ENCODE data around the gene CLNK. TPM values are rescaled to one million over a fixed set of nuclear protein-coding genes. Genes with fewer than 3 reads are reported as not detected.

CLNK gene
- total and polyA plus RNA-seq, 2 of the 8 experiments (the other 6 are each of a cell fraction or from before 2014, with no cell fraction given): not detected

- H2BK12ac ChIP-seq (ENCODE audit: low read depth, low read length): no peak overlapping the region
- no peaks in the 10 kb centered on the region for H3K79me1 ChIP-seq (ENCODE audit: low read depth, low read length)
- FAIRE-seq (no peak), DNase-seq (ENCODE audit: low read depth in 1 of 2, low spot score in 2 of 2) (no peak)
- H3K27ac ChIP-seq (ENCODE audit: low read depth, low read length): no peak overlapping the region
- H2BK120ac ChIP-seq (replicated peaks; ENCODE audit: low read depth, low read length): no peak overlapping the region
- H3K18ac ChIP-seq (ENCODE audit: extremely low read depth, low read length): no peak overlapping the region
- no peak overlapping the region for H2BK15ac ChIP-seq (ENCODE audit: low read length)
- peaks cover 11% of the 10 kb centered on the region for H3K23me2 ChIP-seq (ENCODE audit: low read depth, low read length)
- peaks cover 6 to 13% of the 10 kb centered on the region in 2 experiments for H4K20me1 ChIP-seq (replicated peaks in 1 of 2; ENCODE audit: control insufficient read depth in 1 of 2, insufficient read depth in 2 of 2, low read length in 2 of 2)
- no peak overlapping the region for H4K91ac ChIP-seq (replicated peaks; ENCODE audit: insufficient read length, low read length)
- H3K4me3 ChIP-seq (ENCODE audit: extremely low read depth in 1 of 4, insufficient read depth in 2 of 4, low read depth in 3 of 4, low read length in 4 of 4): peak overlapping the region in 1 of 4 experiments; percentile 68; a peak in 2 of 8 replicates
- no peaks in the 10 kb centered on the region for H3K9me3 ChIP-seq (ENCODE audit: insufficient read depth in 2 of 2, low read depth in 1 of 2, low read length in 1 of 2)
- H4K8ac ChIP-seq (ENCODE audit: extremely low read depth, insufficient read depth, low read length): no peak overlapping the region
- H3K23ac ChIP-seq (ENCODE audit: insufficient read length): no peak overlapping the region
- H2AK5ac ChIP-seq (ENCODE audit: low read depth, low read length): no peak overlapping the region
- H2BK20ac ChIP-seq (ENCODE audit: low read length): no peak overlapping the region
- no peak overlapping the region for H2AFZ ChIP-seq (ENCODE audit: low read length)
- H3K9ac ChIP-seq (replicated peaks in 1 of 4; ENCODE audit: extremely low read depth in 1 of 4, low read depth in 3 of 4, low read length in 3 of 4): no peak overlapping the region
- H3K14ac ChIP-seq (ENCODE audit: insufficient read length): no peak overlapping the region
- no peak overlapping the region for H3K56ac ChIP-seq (replicated peaks; ENCODE audit: insufficient read length, low read depth, low read length)
- H3K4ac ChIP-seq (replicated peaks; ENCODE audit: insufficient read length, low read depth, low read length): no peak overlapping the region
- H3K79me2 ChIP-seq (ENCODE audit: control insufficient read depth in 1 of 2, insufficient read depth in 2 of 2, low read length in 2 of 2): no peaks in the 10 kb centered on the region
- no peak overlapping the region for H4K5ac ChIP-seq (ENCODE audit: insufficient read length, low read depth, low read length)
- H3K4me1 ChIP-seq (replicated peaks in 1 of 4; ENCODE audit: control insufficient read depth in 3 of 4, insufficient read depth in 4 of 4, low read length in 3 of 4): peaks cover 0 to 21% (median 14%) of the 10 kb centered on the region in 4 experiments; a peak in 5 of 7 replicates
- H3K27me3 ChIP-seq (replicated peaks in 1 of 4; ENCODE audit: control insufficient read depth in 3 of 4, extremely low read depth in 1 of 4, insufficient read depth in 3 of 4, low read length in 3 of 4): peaks cover 57 to 80% (median 72%) of the 10 kb centered on the region in 4 experiments
- 0 out of 8 replicates have a peak, but pooled peaks cover 0 to 3% (median 0%) of the 10 kb centered on the region in 4 experiments for H3K36me3 ChIP-seq (ENCODE audit: control insufficient read depth in 2 of 4, insufficient read depth in 4 of 4, low read length in 3 of 4)
- ChIA-PET POLR2A (ENCODE audit: partially characterized antibody) (interaction anchor here (0.7 to 1.0 kb wide), 4 partner anchors 14 to 341 kb away, joined by 3 to 4 read pairs (median 4); no protein-coding TSS in a partner anchor), CTCF (ENCODE audit: partially characterized antibody) (interaction anchor here (0.6 to 5.1 kb wide), 39 partner anchors 8 to 826 kb away, joined by 3 to 39 read pairs (median 5); no protein-coding TSS in a partner anchor)
- H3K4me2 ChIP-seq (ENCODE audit: insufficient read depth in 1 of 2, low read depth in 2 of 2, low read length in 2 of 2): peak overlapping the region; percentile 64 to 96
- H2BK5ac ChIP-seq (ENCODE audit: low read depth, low read length): no peak overlapping the region
- WGBS, 2 experiments (ENCODE audit: extremely low coverage in 1 of 2, insufficient coverage in 1 of 2, insufficient read length in 1 of 2, insufficient replicate concordance in 2 of 2, low coverage in 1 of 2, low lambda C conversion rate in 2 of 2, missing lambda C conversion rate in 1 of 2): 81% methylated on average over 10 of the region's 11 CpGs; no CpG with 5 or more reads in 1 of the 2 experiments
- TF ChIP-seq TEAD4 (IDR thresholded peaks at IDR 0.05; ENCODE audit: low read depth, low read length) (no peak), RBBP5 (IDR thresholded peaks at IDR 0.05; ENCODE audit: borderline replicate concordance, low read depth, low read length) (no peak), ASH2L (IDR thresholded peaks at IDR 0.05; ENCODE audit: low read length) (no peak), NANOG (IDR thresholded peaks at IDR 0.05; ENCODE audit: insufficient read depth, low read depth, low read length, poor library complexity, severe bottlenecking) (no peak), E2F6 (IDR thresholded peaks at IDR 0.05) (no peak), TBP (IDR thresholded peaks at IDR 0.05; ENCODE audit: low read depth, low read length) (no peak), EZH2 (IDR thresholded peaks at IDR 0.05; ENCODE audit: low read depth, low read length, severe bottlenecking) (no peak), RAD21 (IDR thresholded peaks at IDR 0.05 in 1 of 2, conservative IDR thresholded peaks at IDR 0.05 in 1 of 2; ENCODE audit: low read depth in 2 of 2, low read length in 2 of 2) (no peak), CHD1 (IDR thresholded peaks at IDR 0.05; ENCODE audit: low read depth, low read length) (no peak), HDAC2 (IDR thresholded peaks at IDR 0.05; ENCODE audit: borderline replicate concordance in 1 of 2, low read depth in 2 of 2, low read length in 2 of 2) (no peak), BACH1 (IDR thresholded peaks at IDR 0.05; ENCODE audit: low read length) (no peak)
These were observed 224.1 kb downstream of the CLNK start for GRCh38 chr4:10460313-10461047.
